Hepatocyte (in vitro differentiated cells): ENCODE data around the gene NADK.
"Not testable (repeated sequence)": the region's sequence is repeated elsewhere in the genome, so short reads cannot be mapped to it uniquely, and the experiment has no call there.

Experiments
- EZH2 ChIP-seq: fragments of 200-600 bp; sonication (generic); IDR thresholded peaks from 2 replicates; pipeline ENCODE4 v1.6.1; 2016; ENCODE audit warnings: antibody characterized with exemption, mild to moderate bottlenecking, borderline replicate concordance
- TF ChIP-seq, protein P1 (sequence below): fragments of 200-600 bp; sonication (generic); IDR thresholded peaks from 2 replicates; pipeline ENCODE4 v1.5.1; 2016; ENCODE audit warnings: antibody characterized with exemption, mild to moderate bottlenecking; ENCODE audit not compliant: poor library complexity

DNA sequence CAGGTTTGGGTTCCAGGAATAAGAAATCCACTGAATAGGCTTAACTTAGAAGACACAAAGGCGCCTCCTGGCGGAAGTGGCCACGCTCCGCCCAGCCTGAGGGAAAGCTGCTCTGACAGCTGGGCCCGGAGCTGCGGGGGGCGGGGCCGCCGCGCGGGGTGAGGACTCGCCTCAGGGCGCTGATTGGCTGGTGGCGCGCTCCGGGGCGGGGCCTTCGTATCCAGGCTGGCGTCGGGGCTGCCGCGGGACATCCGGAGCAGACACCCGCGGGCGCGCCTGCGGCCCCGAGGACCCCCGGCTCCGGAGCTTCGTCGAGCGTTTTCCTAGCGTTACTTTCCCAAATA, 31.7 kb downstream of the NADK start:
- TF ChIP-seq, protein P1, sequence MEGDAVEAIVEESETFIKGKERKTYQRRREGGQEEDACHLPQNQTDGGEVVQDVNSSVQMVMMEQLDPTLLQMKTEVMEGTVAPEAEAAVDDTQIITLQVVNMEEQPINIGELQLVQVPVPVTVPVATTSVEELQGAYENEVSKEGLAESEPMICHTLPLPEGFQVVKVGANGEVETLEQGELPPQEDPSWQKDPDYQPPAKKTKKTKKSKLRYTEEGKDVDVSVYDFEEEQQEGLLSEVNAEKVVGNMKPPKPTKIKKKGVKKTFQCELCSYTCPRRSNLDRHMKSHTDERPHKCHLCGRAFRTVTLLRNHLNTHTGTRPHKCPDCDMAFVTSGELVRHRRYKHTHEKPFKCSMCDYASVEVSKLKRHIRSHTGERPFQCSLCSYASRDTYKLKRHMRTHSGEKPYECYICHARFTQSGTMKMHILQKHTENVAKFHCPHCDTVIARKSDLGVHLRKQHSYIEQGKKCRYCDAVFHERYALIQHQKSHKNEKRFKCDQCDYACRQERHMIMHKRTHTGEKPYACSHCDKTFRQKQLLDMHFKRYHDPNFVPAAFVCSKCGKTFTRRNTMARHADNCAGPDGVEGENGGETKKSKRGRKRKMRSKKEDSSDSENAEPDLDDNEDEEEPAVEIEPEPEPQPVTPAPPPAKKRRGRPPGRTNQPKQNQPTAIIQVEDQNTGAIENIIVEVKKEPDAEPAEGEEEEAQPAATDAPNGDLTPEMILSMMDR = not testable (repeated sequence)
- not testable (repeated sequence) for TF ChIP-seq EZH2
